Endothelial cell of umbilical vein (primary cell): ENCODE data around the gene GXYLT2.
"Not testable (repeated sequence)": the region's sequence is repeated elsewhere in the genome, so short reads cannot be mapped to it uniquely, and the experiment has no call there.

ENCODE experiments used
- EZH2 ChIP-seq: IDR thresholded peaks from 2 replicates; pipeline ENCODE4 v1.6.1; 2012; ENCODE audit warnings: borderline replicate concordance, low read depth, mild to moderate bottlenecking, moderate library complexity, low read length, inconsistent platforms; ENCODE audit not compliant: severe bottlenecking
- FOS ChIP-seq: IDR thresholded peaks from 2 replicates; pipeline ENCODE4 v1.6.1; 2011; ENCODE audit warnings: mild to moderate bottlenecking, low read length, moderate library complexity, borderline replicate concordance; ENCODE audit not compliant: insufficient read depth
- GATA2 ChIP-seq: IDR thresholded peaks from 2 replicates; pipeline ENCODE4 v1.7.0; 2011; ENCODE audit warnings: low read depth, mild to moderate bottlenecking, moderate library complexity, mixed read lengths, low read length; ENCODE audit not compliant: insufficient read length, insufficient read depth
- JUN ChIP-seq: IDR thresholded peaks from 2 replicates; pipeline ENCODE4 v1.6.1; 2011; ENCODE audit warnings: borderline replicate concordance, low read depth; ENCODE audit not compliant: insufficient read length, insufficient read depth
- MAX ChIP-seq: IDR thresholded peaks from 2 replicates; pipeline ENCODE4 v1.6.1; 2011; ENCODE audit not compliant: insufficient read depth, insufficient read length
- POLR2A ChIP-seq: IDR thresholded peaks from 2 replicates; pipeline ENCODE4 v1.6.1; 2012; ENCODE audit warnings: low read depth, mild to moderate bottlenecking, control low read depth, low read length
- POLR2AphosphoS5 ChIP-seq: IDR thresholded peaks from 2 replicates; pipeline ENCODE4 v1.6.1; 2012; ENCODE audit warnings: low read depth, mild to moderate bottlenecking, control low read depth, low read length, moderate library complexity; ENCODE audit not compliant: insufficient read depth
- TF ChIP-seq, protein P1 (sequence below), 2 donors: IDR thresholded peaks; 1 replicate in 1 of 2; 2 replicates in 1 of 2; pipeline ENCODE4 v1.5.1; 2011; ENCODE audit warnings: low read length in 2 of 2, mild to moderate bottlenecking in 2 of 2, moderate library complexity in 2 of 2, control low read depth in 1 of 2, inconsistent platforms in 1 of 2, low read depth in 1 of 2; ENCODE audit not compliant: insufficient read depth in 1 of 2; ENCODE audit errors: extremely low read depth in 1 of 2

DNA sequence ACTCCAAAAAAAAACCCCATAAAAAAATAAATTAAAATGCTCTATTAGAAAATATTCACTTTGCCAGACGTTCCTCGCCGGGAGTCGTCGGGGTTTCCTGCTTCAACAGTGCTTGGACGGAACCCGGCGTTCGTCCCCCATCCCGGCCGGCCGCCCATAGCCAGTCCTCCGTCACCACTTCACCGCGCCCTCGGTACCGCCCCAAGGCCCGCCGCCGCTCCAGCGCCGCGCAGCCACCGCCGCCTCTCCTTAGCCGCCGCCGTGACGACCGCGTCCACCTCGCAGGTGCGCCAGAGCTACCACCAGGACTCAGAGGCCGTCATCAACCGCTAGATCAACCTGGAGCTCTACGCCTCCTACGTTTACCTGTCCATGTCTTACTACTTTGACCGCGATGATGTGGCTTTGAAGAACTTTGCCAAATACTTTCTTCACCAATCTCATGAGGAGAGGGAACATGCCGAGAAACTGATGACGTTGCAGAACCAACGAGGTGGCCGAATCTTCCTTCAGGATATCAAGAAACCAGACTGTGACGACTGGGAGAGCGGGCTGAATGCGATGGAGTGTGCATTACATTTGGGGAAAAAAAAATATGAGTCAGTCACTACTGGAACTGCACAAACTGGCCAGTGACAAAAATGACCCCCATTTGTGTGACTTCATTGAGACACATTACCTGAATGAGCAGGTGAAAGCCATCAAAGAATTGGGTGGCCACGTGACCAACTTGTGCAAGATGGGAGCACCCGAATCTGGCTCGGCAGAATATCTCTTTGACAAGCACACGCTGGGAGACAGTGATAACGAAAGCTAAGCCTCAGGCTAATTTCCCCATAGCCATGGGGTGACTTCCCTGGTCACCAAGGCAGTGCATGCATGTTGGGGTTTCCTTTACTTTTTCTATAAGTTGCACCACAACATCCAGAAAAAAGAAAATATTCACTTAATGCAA, 41.2 kb downstream of the GXYLT2 start:
- TF ChIP-seq, protein P1, sequence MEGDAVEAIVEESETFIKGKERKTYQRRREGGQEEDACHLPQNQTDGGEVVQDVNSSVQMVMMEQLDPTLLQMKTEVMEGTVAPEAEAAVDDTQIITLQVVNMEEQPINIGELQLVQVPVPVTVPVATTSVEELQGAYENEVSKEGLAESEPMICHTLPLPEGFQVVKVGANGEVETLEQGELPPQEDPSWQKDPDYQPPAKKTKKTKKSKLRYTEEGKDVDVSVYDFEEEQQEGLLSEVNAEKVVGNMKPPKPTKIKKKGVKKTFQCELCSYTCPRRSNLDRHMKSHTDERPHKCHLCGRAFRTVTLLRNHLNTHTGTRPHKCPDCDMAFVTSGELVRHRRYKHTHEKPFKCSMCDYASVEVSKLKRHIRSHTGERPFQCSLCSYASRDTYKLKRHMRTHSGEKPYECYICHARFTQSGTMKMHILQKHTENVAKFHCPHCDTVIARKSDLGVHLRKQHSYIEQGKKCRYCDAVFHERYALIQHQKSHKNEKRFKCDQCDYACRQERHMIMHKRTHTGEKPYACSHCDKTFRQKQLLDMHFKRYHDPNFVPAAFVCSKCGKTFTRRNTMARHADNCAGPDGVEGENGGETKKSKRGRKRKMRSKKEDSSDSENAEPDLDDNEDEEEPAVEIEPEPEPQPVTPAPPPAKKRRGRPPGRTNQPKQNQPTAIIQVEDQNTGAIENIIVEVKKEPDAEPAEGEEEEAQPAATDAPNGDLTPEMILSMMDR (IDR thresholded peaks at IDR 0.05; ENCODE audit: extremely low read depth in 1 of 2, insufficient read depth in 1 of 2, low read depth in 1 of 2, low read length in 2 of 2), result not testable (repeated sequence)
- TF ChIP-seq EZH2, POLR2AphosphoS5, JUN, FOS, POLR2A, MAX, GATA2: not testable (repeated sequence)
